KG1 (cell line): Measurements from ENCODE around the gene MAVS.

Experiments
- DNase-seq: peaks from one replicate; lab custom pipeline; 2025; lab: John Stamatoyannopoulos, UW

MAVS gene

DNA sequence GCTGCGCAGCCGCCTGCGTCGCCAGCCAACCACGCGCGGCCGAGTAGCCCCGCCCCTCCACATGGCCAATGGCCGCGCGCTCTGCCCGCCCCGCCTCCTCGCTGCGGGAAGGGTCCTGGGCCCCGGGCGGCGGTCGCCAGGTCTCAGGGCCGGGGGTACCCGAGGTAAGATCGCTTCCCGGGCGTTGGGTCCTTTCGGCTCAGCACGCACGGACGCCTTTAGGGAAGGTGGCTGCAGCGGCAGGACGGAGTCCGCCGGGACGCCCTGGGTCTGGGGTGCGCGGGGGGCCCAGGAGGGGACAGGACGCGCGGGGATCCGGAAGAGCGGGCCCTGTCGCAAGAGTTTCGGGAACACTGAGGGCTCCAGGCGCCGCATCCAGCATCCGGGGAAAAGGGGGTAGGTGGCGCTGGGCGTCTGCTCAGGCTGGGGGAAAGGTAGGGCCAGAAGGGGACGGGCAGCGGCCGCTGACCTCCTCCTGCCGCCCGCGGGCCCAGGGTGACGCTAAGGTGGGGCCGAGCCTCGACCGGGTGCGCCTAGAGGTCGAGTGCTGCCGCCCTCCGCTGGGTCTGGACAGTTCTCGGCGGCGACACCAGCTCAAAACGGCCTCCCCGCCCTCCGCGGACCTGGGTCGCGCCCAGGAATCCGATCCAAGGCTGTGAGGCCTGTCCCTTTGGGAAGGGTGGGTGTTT lies at the start of gene MAVS:
Gene MAVS (plus strand): TSS at position 95 of the 689 bp plus-strand sequence. CDS start 7,791 bp downstream, outside the sequence.
- DNase-seq, result peak; percentile 70

DNA sequence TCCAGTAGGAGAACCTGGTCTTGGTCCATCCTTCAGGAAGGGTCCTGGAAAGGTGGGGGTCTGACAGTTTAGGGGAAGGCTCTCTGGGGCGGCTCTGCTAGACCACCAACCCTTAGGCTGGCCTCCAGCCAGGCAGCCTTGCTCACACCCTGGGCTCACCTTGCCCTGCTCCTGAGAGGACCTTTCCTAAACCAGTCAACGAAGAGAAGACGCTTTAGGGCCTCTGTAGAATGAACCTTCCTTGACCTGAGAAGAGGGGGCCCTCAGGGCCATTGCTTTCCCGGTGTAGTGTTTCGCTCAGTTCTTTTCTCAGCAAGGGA lies 49.4 kb upstream of the MAVS start:
- no peak for DNase-seq

DNA sequence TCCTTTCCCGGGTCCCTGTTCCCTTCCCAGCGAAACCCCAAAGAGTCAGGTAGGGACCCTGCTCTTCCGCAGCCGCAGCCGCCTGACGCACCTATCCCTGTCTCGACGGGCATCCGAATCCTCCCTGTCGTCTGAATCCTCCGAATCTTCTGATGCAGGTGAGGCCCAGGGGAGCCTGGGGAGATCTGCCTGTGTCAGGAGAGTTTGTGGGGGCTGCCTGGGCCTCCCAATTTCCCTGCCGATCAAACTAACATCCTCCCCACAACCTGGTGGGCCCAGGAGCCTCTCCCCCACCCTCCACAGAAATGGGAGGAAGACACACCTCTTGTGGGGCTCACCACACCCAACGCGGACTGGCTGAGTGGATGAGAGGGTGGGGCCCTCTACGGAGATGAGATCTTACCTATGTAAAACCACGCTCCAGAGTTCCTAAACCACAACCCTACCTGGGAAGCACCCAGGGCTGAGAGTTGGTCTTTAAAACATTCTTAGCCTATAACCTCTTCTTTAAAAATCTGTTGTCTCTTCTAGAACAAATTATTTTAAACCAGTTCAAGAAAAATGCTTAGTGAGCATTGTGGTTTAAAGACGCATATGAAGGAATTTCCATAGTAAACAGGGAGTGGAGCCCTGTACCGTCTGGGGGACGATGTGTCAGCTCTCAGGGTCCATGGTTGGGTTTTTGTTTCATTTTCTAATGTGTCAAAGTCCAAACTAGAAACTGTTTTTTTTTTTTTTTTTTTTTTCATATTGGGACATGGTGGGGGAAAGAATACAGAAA lies 48.9 kb upstream of the MAVS start:
- DNase-seq, result no peak

DNA sequence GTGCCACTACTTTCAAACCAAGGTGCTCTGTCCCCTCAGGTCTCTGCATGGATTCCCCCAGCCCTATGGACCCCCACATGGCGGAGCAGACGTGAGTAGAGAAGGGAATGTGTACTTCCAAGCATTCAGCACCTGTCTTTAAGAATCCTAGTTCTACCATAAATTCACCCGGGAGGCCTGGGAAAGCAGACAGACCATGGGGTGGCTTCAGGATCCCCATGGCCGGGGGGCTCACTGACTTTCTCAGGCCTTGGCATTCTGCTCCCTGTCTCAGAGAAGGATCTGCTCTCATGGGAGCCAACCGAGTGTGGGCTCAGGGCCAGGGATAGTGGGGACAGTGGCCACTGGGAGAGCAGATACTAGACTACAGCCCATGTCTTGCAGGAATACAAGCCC lies 48.3 kb upstream of the MAVS start:
- DNase-seq, result no peak

DNA sequence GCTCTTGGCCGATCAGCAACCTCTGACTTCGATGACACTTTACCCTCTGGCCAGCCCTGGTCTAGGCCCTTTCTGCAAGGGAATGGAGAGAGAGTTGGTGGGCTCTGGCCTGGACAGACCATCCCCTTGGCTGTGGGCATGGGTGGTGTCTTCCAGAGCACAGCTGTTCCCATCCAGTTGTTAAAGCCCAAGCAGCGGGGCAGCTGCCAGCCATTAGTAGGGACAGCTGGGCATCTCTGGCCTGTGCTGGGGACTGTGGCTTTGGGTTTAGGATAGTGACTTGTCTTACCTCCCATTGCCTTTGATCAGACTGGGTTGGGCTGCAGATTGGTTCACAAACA lies 47.8 kb upstream of the MAVS start:
- no peak for DNase-seq

DNA sequence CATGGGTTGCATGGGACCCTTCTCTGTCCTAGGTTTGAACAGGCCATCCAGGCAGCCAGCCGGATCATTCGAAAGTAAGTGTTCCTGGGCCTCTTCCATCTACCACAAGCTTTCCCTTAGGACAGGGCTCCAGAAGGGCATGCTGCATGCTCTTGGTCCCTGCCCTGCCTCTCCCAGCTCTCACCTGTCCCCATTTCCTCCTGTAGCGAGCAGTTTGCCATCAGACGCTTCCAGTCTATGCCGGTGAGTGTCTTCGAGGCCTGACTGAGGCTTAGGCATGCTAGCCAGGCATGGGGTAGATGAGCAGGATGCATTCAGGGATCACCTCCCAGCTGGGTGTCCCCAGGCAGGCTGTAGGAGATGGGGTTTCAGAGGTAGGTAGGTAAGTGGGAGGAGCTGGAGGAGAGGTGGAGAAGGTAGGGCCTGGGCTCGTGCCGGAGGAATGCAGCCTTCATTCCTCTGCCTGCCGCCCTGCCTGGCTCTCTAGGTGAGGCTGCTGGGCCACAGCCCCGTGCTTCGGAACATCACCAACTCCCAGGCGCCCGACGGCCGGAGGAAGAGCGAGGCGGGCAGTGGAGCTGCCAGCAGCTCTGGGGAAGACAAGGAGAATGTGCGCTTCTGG lies 46.3 kb upstream of the MAVS start:
- DNase-seq, result no peak

DNA sequence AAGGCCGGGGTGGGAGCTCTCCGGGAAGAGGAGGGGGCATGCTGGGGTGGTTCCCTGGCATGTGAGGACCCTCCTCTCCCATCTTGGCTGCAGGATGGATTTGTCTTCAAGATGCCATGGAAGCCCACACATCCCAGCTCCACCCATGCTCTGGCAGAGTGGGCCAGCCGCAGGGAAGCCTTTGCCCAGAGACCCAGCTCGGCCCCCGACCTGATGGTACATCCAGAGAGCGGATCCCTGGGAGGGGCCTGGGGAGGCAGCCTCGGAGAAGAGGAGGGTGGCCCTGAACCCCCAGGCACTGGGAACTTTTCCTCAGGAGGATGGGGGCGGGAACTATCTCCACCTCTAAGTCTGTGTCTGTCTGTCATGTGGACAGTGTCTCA lies 45.8 kb upstream of the MAVS start:
- no peak for DNase-seq

DNA sequence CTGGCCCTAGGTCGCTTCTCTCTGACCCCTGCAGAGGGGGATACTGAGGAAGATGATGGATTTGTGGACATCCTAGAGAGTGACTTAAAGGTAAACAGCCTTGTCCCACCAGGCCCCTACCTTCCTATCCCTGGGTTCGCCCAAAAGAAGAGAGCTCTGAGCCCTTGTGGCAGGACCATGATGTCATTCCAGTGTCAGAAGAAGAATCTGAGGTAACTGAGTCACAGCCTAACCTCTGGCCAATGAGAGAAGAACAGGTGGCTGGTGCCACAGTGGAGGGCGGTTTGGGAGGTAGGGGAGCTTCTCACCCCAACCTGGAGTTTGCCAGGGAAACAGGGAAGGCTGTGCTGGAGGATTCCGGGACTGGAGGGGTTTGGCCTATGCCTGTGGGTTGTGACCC lies 45.3 kb upstream of the MAVS start:
- DNase-seq, result no peak

DNA sequence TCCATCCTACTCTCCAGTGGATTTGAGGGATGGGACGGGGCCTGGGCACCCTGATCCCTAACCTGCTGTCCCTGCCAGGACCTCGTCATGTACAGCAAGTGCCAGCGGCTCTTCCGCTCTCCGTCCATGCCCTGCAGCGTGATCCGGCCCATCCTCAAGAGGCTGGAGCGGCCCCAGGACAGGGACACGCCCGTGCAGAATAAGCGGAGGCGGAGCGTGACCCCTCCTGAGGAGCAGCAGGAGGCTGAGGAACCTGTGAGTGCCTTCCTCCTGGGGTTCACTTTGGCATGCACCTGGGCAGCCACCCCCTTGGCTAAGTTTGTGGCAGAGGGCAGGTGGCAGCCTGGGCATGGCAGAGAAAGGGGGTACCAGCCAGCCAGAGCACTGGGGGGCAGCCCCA lies 44.8 kb upstream of the MAVS start:
- DNase-seq, result no peak

DNA sequence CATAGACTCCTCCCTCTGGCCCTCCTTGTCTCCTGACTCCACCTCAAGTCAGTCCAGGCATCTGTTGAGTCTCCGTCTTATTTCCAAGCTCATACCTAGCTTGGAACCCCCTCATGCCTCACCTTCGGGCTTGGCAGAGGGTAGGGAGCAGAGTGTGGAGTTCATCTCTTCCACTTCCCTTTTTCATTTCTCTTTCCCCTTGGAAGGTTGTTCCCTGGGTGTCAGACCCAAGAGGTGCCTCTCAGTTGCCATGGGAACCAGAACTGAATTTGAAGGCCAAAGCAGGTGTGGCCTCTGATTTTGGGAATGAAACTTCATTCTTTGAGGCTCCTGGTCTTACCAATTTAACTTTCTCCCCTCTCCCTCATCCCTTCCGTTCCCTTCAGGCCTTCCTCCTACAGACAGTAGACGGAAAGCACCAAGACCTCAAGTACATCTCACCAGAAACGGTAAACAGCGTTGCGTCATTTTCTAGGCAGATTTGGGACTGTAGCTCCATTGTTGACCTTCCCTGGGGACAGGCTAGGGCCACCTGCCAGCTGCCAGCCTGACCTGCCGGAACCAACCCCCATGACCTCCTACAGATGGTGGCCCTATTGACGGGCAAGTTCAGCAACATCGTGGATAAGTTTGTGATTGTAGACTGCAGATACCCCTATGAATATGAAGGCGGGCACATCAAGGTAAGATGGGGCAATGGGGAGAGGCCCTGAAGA lies 44.0 kb upstream of the MAVS start:
- no peak for DNase-seq

DNA sequence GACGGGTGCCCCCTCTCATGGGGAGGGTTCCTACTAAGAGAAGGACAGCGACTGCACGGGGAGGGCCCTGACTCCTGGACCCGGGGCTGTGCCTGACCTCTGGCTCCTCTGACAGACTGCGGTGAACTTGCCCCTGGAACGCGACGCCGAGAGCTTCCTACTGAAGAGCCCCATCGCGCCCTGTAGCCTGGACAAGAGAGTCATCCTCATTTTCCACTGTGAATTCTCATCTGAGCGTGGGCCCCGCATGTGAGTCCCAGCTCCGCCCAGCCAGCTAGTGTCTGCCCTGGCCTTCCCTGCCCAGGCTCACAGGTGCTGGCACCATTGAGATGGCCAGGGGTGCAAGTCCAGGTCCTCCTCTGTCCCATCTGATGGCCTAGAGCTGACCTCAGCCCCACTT lies 43.3 kb upstream of the MAVS start:
- no peak for DNase-seq

DNA sequence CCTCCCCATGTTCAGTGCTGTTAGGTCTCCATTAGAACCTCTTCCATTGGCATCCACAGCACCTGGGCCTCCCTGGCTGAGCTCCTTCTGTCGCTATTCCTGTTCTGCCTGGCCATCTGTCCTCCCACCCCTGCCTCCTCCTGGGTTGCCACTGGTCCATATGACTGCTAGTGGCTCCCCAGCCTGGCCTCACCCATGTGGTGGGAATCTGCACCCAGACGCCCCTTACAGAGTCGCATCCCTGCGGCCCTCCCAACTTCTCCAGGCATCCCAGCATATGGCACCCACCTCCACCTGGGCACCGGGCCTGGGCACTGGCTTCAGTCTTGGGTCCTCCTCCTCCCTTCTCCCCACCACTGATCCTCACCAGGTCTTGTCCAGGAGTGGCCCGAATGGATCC lies 42.8 kb upstream of the MAVS start:
- DNase-seq, result no peak

DNA sequence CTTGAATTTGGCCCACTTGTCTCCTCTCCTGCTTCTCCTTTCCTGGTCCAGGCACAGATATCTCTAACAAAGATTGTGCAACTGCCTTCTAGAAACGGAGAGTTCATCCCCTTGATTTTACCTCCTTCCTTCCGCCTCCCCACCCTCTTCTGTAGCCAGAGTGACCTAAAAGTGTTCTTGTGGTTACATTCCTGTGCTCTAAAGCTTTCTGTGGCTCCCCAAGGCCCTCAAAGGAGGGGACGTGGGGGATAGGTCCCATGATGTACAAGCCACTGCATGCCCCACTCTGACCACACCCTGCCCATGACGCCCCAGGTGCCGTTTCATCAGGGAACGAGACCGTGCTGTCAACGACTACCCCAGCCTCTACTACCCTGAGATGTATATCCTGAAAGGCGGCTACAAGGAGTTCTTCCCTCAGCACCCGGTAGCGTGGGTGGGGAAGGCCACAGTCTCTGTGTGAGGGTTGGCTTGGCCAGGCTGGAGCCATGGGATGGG lies 42.3 kb upstream of the MAVS start:
- no peak for DNase-seq

DNA sequence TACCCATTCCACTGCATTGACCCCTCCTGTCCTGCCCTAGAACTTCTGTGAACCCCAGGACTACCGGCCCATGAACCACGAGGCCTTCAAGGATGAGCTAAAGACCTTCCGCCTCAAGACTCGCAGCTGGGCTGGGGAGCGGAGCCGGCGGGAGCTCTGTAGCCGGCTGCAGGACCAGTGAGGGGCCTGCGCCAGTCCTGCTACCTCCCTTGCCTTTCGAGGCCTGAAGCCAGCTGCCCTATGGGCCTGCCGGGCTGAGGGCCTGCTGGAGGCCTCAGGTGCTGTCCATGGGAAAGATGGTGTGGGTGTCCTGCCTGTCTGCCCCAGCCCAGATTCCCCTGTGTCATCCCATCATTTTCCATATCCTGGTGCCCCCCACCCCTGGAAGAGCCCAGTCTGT lies 41.9 kb upstream of the MAVS start:
- no peak for DNase-seq

DNA sequence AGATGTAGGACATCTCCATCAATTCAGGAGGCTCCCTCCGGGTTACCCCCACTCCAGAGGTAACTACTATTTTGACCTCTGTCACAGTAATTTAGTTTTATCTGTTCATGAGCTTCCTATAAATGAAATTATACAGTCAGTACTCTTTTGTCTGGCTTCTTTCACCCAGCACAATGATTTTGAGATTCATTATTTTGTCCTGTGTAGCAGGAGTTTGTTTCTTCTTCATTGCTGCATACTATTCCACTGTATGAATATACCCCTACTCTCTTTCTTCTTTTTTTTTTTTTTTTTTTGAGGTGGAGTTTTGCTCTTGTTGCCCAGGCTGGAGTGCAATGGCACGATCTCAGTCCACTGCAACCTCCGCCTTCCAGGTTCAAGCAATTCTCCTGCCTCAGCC lies 38.1 kb upstream of the MAVS start:
- no peak for DNase-seq

DNA sequence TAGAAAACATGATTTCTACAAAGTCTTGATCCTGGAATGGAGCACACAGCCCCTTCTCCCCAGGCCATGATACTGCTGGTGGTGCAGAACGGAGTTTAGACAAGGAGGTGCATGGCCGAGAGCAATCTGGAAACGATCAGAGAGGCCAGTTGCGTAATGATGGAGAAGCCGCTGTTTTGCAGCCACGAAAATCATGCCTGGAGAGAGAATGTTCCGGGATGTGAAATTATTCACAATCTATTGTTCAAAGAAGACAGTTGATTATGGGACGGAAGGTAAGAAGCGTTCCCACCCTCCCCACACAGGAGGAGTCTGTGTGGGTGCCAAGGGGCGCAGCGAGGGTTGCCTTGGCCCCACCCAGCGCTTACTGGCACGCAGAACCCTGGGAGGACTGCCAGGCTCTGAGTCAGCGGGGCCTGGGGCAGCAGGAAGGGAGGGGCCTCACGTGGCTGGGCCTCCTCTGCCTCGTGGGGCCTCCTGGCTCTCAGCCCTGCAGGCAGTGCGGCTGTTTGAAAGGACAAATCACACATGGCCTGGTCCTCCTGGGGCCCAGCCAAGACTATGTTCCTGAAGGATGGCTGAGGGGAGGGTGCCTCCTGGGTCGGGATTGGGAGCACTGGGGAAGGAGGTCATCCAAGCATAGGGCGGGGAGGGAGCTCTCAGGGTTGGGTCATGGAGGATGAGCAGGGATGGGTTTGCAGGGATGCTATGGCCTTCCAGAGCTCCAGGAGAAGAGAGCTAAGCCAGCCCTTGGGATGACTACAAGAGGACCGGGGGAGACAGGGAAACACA lies 35.0 kb upstream of the MAVS start:
- DNase-seq, result peak; percentile 89

DNA sequence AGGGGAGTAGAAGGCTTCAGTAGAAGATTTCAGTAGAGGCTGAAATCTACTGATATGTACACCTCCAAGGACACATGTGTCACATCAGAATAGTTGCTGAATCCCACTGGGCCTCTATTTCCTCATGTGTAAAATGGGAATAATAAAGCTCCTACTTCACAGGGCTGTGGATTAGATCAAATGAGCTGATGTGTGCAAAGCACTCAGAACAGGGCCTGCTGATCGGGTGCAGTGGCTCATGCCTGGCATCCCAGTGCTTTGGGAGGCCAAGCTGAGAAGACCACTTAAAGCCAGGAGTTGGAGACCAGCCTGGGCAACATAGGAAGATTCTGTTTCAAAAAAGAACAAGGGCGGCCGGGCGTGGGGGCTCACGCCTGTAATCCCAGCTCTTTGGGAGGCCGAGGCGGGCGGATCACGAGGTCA lies 34.4 kb upstream of the MAVS start:
- no peak for DNase-seq

DNA sequence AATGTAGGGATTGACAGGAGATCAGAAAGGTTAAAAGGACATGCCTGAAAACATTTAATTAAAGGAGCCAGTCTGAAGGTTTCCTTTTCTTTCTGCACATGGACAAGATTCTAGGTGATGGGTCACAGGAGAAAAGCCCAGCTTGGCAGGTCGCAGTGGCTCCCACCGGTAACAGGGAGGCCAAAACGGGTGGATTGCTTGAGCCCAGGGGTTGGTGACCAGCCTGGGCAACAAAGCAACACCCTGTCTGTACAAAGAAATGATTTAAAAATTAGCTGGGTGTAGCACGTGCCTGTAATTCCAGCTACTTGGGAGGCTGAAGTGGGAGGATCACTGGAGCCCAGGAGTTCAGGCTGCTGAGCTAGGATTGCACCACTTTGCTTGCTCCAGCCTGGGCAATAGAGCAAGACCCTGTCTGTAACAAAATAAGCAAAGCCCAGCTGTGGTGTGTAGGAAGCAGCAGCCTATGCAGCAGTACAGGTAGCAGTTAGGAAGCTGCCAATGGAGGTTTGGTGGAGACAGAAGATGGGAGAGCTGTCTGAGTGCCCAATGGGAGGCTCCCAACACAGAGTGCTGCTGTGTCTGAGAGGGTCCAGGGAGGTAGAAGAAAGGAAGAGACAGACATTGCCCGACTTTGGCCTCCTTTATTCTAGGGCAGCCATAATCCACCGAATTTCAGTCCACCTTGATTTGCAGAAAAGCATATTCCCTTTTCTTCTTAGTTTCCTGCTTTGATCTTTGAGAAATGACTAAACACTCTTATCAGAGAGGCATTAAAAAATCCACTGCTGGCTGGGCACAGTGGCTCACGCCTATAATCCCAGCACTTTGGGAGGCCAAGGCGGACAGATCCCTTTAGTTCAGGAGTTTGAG lies 33.4 kb upstream of the MAVS start:
- DNase-seq, result no peak

DNA sequence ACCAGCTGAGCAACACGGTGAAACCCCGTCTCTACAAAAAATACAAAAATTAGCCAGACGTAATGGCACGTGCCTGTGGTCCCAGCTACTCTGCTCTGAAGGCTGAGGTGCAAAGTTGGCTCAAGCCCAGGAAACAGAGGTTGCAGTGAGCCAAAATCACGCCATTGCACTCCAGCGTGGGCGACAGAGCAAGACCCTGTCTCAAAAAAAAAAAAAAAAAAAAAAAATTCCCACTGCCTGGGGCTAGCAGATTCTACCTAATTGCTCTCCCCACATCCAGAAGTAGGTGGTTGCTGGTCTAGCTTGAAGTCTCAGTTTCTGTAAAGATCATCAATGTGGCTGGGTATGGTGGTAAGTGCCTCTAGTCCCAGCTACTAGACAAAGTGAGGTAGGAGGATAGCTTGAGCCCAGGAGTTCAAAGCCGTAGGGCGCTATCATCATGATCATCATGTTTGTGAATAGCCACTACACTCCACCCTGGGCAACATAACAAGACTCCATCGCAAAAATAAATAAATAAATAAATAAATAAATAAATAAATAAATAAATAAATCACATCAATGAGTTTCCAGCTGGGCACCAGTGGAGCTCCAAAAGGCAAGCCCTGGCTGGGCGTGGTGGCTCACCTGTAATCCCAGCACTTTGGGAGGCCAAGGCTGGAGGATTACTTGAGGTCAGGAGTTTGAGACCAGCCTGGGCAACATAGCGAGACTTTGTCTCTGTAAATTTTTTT lies 32.6 kb upstream of the MAVS start:
- DNase-seq, result no peak

DNA sequence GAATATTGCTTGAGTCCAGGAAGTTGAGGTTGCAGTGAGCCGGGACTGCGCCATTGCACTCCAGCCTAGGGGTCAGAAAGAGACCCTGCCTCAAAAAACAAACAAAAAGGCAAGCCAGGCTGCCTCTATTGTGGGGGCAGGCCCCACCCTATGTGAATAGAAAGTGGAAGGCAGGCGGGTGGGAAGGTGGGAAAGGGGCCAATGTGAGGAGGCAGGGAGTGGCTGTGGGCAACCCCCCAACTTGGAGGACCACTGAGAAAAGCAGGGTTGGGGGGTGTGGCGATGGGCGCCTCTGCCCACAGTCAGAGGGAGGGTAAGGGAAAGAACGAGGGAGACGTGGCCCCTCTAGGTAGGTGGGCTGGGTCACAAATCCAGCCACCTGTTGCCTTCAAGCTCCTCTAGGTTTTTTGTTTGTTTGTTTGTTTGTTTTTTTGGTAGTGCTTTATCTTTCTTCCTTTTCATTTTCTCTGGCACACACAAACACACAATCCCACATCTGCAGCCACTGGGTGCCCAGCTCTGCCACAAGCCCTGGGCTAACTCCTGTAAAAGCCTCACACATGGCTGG lies 31.6 kb upstream of the MAVS start:
- DNase-seq, result no peak
